Lower lobe of right lung (tissue), 2 donors: ENCODE measurements around the gene BFSP2. TPM values are rescaled to one million over a fixed set of nuclear protein-coding genes. Genes with fewer than 3 reads are reported as not detected.
A peak's percentile ranks its signal among the peaks of the same experiment; 100 is the strongest.

ENCODE experiments used
- ATAC-seq, 2 donors: fragments of 200-7000 bp; cut with Tn5 transposase; one replicate each; pipeline ENCODE4 v1.9.1; 2020 to 2022; ENCODE audit warnings: mild to moderate bottlenecking in 2 of 2, moderate library complexity in 2 of 2
- DNase-seq: peaks from one replicate; pipeline ENCODE4 v3.0.0-alpha.2; 2020
- H3K27ac ChIP-seq: fragments of 200-600 bp; one replicate; pipeline ENCODE4 v1.8.0; 2022
- H3K27me3 ChIP-seq: fragments of 200-600 bp; one replicate; pipeline ENCODE4 v1.8.0; 2022; ENCODE audit warnings: low read depth
- H3K36me3 ChIP-seq: fragments of 200-600 bp; one replicate; pipeline ENCODE4 v1.8.0; 2022; ENCODE audit warnings: mild to moderate bottlenecking
- H3K4me1 ChIP-seq: fragments of 200-600 bp; one replicate; pipeline ENCODE4 v1.8.0; 2022
- H3K4me3 ChIP-seq: fragments of 200-600 bp; one replicate; pipeline ENCODE4 v1.8.0; 2022; ENCODE audit warnings: mild to moderate bottlenecking
- H3K9me3 ChIP-seq: fragments of 200-600 bp; one replicate; pipeline ENCODE4 v1.8.0; 2022
- intact Hi-C: fragments of 100-400 bp; cut with DNase I; formaldehyde crosslinking; loops from one replicate; pipeline ENCODE4 v1.11.0; 2022
- total RNA-seq: library from RNA; stranded (reverse); fragmentation: NEBNext Ultra II Directional; extraction: Animal tissue kit (Norgen Biotek cat#: 25700); gene quantifications from one replicate; pipeline ENCODE4 v1.2.1, GENCODE V29; 2021
- TF ChIP-seq, protein P1 (sequence below): fragments of 200-600 bp; IDR thresholded peaks from one replicate; pipeline ENCODE4 v1.8.0; 2022; ENCODE audit warnings: antibody characterized with exemption, mild to moderate bottlenecking
- donor health status: DM: no; HTN: yes; CAD: no; lungs with severe emphysema.

The BFSP2 gene
- total RNA-seq, 1 donor from 2014 or later = not detected

DNA sequence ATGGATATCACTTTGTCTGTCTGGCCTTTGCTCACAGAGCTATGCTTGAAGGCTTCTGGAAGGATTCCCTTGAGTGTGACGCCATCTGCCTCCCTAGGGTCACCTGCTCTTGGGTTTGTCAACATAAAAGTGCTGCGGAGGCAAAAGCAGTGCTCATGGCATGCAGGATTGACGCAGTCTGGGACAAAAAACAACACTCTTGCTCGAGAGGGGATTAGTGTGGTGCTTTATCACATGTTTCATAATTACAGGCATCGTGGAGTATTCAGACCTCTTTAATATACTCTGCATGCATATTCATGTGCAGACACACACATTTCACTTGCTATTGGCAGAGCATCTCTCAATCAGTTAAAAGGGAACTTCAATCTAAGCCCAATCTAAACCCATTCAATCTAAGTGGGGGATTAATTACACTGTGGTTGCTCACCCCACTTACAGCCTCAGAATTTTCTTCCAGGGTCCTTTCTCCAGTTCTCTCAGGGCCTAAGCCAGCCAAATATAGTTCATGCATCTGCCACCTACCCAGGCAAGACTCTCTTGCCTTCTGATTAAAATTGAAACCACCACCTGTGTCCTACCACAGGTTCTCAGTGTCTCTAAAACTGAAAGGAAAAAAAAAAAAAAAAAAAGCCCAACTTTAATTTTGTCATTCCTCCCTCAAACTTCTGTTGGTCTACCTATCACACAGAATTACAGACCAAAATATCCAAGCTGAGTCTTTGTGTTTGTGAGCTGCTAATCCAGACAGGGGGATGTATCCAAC, 75.6 kb downstream of the BFSP2 start:
- H3K4me1 ChIP-seq = peaks cover 26% of the 10 kb centered on the region
- H3K9me3 ChIP-seq = no peaks in the 10 kb centered on the region
- H3K4me3 ChIP-seq = no peak overlapping the region
- no peaks in the 10 kb centered on the region for H3K36me3 ChIP-seq
- intact Hi-C loops = no loop called here
- ATAC-seq (peak; percentile 12 to 58), DNase-seq (no peak)
- peak overlapping the region; percentile 27 for H3K27ac ChIP-seq
- no peaks in the 10 kb centered on the region for H3K27me3 ChIP-seq
- TF ChIP-seq, protein P1, sequence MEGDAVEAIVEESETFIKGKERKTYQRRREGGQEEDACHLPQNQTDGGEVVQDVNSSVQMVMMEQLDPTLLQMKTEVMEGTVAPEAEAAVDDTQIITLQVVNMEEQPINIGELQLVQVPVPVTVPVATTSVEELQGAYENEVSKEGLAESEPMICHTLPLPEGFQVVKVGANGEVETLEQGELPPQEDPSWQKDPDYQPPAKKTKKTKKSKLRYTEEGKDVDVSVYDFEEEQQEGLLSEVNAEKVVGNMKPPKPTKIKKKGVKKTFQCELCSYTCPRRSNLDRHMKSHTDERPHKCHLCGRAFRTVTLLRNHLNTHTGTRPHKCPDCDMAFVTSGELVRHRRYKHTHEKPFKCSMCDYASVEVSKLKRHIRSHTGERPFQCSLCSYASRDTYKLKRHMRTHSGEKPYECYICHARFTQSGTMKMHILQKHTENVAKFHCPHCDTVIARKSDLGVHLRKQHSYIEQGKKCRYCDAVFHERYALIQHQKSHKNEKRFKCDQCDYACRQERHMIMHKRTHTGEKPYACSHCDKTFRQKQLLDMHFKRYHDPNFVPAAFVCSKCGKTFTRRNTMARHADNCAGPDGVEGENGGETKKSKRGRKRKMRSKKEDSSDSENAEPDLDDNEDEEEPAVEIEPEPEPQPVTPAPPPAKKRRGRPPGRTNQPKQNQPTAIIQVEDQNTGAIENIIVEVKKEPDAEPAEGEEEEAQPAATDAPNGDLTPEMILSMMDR = no peak

GRCh38 chr3:133476971-133477375, 77.1 kb downstream of the BFSP2 start:
- H3K27ac ChIP-seq = no peak overlapping the region
- peaks cover 26% of the 10 kb centered on the region for H3K4me1 ChIP-seq
- H3K27me3 ChIP-seq = no peaks in the 10 kb centered on the region
- DNase-seq (no peak), ATAC-seq (no peak)
- no peaks in the 10 kb centered on the region for H3K9me3 ChIP-seq
- H3K4me3 ChIP-seq = no peak overlapping the region
- TF ChIP-seq, protein P1 = no peak
- no peaks in the 10 kb centered on the region for H3K36me3 ChIP-seq
- intact Hi-C loops = no loop called here

DNA sequence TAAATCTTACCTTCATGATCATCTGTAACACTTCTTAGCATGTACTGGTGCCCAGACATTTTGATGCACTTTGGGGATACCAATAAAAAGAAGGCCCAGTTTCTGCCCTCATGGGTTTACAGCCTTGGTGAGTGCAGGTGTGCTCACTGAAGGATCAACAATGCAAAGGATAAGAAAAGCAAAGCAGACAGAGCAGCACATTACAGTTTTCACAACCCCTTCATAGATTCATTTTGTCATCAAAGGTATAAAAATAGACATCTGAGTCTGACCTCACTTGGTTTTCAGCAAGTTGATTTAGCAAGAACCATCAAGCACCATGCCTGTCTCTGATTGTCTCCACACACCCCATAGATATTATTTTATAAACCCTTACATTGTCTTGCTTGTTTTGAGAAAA, 77.6 kb downstream of the BFSP2 start:
- peaks cover 24% of the 10 kb centered on the region for H3K4me1 ChIP-seq
- H3K27me3 ChIP-seq = no peaks in the 10 kb centered on the region
- no peak for ATAC-seq
- no peak for DNase-seq
- TF ChIP-seq, protein P1 = no peak
- intact Hi-C loops = no loop called here
- no peak overlapping the region for H3K4me3 ChIP-seq
- H3K27ac ChIP-seq = no peak overlapping the region
- no peaks in the 10 kb centered on the region for H3K36me3 ChIP-seq
- no peaks in the 10 kb centered on the region for H3K9me3 ChIP-seq

DNA sequence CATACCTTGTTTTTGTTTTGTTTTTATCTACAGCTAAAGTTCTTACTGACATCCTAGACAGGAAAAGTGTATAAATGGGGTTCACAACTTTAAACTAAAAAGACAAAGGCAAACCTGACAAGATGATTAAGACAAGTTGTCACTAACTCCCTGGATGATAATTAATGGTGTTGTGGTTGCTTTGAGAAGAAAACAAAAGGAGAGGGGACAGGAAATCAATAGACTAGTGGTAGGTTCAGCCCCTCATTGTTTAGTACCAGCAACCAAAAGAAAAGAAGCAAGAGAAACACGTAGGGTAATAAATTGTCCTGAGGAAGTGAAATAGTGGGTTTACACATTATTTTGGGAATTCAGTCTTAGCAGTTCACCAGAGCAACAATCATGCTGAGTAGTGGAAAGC, 78.8 kb downstream of the BFSP2 start:
- H3K36me3 ChIP-seq = no peaks in the 10 kb centered on the region
- intact Hi-C loops = no loop called here
- no peak for DNase-seq
- H3K27me3 ChIP-seq = no peaks in the 10 kb centered on the region
- H3K9me3 ChIP-seq = no peaks in the 10 kb centered on the region
- ATAC-seq = no peak
- TF ChIP-seq, protein P1 = no peak
- H3K4me3 ChIP-seq = no peak overlapping the region
- H3K4me1 ChIP-seq = peaks cover 18% of the 10 kb centered on the region
- H3K27ac ChIP-seq = no peak overlapping the region

- Histone ChIP-seq H3K27ac (no peak overlapping the region), H3K4me1 (peaks cover 10% of the 10 kb centered on the region), H3K27me3 (no peaks in the 10 kb centered on the region), H3K36me3 (no peaks in the 10 kb centered on the region), H3K4me3 (no peak overlapping the region), H3K9me3 (no peaks in the 10 kb centered on the region)
- intact Hi-C loops = no loop called here
- DNase-seq = no peak
- TF ChIP-seq, protein P1 = no peak
- ATAC-seq = no peak
These were observed 79.5 kb downstream of the BFSP2 start for GRCh38 chr3:133479401-133479800.
